GM12878 (cell line): ENCODE results near the gene ODAD4. TPM values are rescaled to one million over a fixed set of nuclear protein-coding genes. Genes with fewer than 3 reads are reported as not detected.

Experiments used
- ATAC-seq: fragments of 200-7000 bp; cut with Tn5 transposase; 3 replicates; pipeline ENCODE4 v1.9.1; 2020; ENCODE audit warnings: mild to moderate bottlenecking, moderate library complexity
- BruUV-seq: library from RNA; stranded (reverse); fragments of 400-500 nt; replicated peaks from 2 replicates; lab custom pipeline; 2021; lab: Mats Ljungman, UMichigan
- CTCF ChIA-PET: fragments of 300-600 bp; sonication (Branson Sonifier 250); formaldehyde crosslinking; extraction: SDS; loops from one replicate; lab custom pipeline; 2021; ENCODE audit warnings: inconsistent platforms; lab: Yijun Ruan, JAX
- POLR2A ChIA-PET: fragments of 350-600 bp; formaldehyde crosslinking; extraction: SDS; loops from one replicate; lab custom pipeline; 2021; ENCODE audit warnings: inconsistent platforms; lab: Charles Lee
- RAD21 ChIA-PET: fragments of 300-600 bp; sonication (Branson Sonifier 250); formaldehyde crosslinking; loops from one replicate; lab custom pipeline; 2023; ENCODE audit warnings: antibody characterized with exemption; ENCODE audit not compliant: unreplicated experiment; lab: Charles Lee
- SMC1A ChIA-PET: fragments of 300-600 bp; sonication (Branson Sonifier 250); formaldehyde crosslinking; loops from one replicate; lab custom pipeline; 2023; ENCODE audit not compliant: unreplicated experiment, uncharacterized antibody; lab: Charles Lee
- DNase-seq: peaks from one replicate; pipeline ENCODE4 v3.0.0-alpha.2; 2011; ENCODE audit warnings: low read depth, low spot score
- FAIRE-seq: peaks from 3 replicates; lab custom pipeline; 2011; peaks lifted over from hg19 to GRCh38; lab: Jason Lieb, UNC
- H2AFZ ChIP-seq: 2 replicates; pipeline ENCODE4 v1.6.0; 2011; ENCODE audit warnings: low read depth, low read length, control low read depth; ENCODE audit not compliant: control insufficient read depth
- H3K27ac ChIP-seq: 2 replicates; pipeline ENCODE4 v1.5.1; 2011; ENCODE audit warnings: control low read depth; ENCODE audit not compliant: control insufficient read depth, insufficient read depth
- H3K27me3 ChIP-seq, 2 experiments: replicated peaks in 1 of 2; 2 replicates each; pipeline versions ENCODE4 v1.6.0 to v1.6.1; 2011; ENCODE audit warnings: low read length in 1 of 2; ENCODE audit not compliant: control insufficient read depth in 2 of 2, insufficient read depth in 2 of 2
- H3K36me3 ChIP-seq, 2 experiments: 2 replicates each; pipeline ENCODE4 v1.5.1; 2011; ENCODE audit warnings: low read length in 1 of 2; ENCODE audit not compliant: control insufficient read depth in 2 of 2, insufficient read depth in 2 of 2
- H3K4me1 ChIP-seq: 2 replicates; pipeline ENCODE4 v1.6.1; 2011; ENCODE audit warnings: mild to moderate bottlenecking, low read length, moderate library complexity, mixed read lengths; ENCODE audit not compliant: control insufficient read depth, insufficient read depth
- H3K4me2 ChIP-seq: 2 replicates; pipeline ENCODE4 v1.6.0; 2011; ENCODE audit warnings: control low read depth; ENCODE audit not compliant: control insufficient read depth, insufficient read depth
- H3K4me3 ChIP-seq: fragments of 200-600 bp; sonication (generic); 2 replicates; pipeline ENCODE4 v1.5.1; 2016
- H3K79me2 ChIP-seq: 2 replicates; pipeline ENCODE4 v1.6.0; 2011; ENCODE audit warnings: low read length; ENCODE audit not compliant: control insufficient read depth, insufficient read depth
- H3K9ac ChIP-seq: 2 replicates; pipeline ENCODE4 v1.8.0; 2011; ENCODE audit warnings: low read length, control low read depth, mixed read lengths; ENCODE audit not compliant: control insufficient read depth, insufficient read depth
- H3K9me3 ChIP-seq: replicated peaks from 3 replicates; pipeline ENCODE4 v1.5.1; 2011; ENCODE audit warnings: mild to moderate bottlenecking, low read length; ENCODE audit not compliant: control insufficient read depth, insufficient read depth
- H4K20me1 ChIP-seq: 2 replicates; pipeline ENCODE4 v1.6.0; 2011; ENCODE audit not compliant: control insufficient read depth, insufficient read depth
- FOS ChIP-seq: IDR thresholded peaks from 3 replicates; pipeline ENCODE4 v1.6.1; 2011; ENCODE audit warnings: borderline replicate concordance; ENCODE audit not compliant: insufficient read length; ENCODE audit errors: extremely low read depth
- IKZF2 ChIP-seq, 2 experiments: fragments of 450-650 bp; IDR thresholded peaks; 2 replicates each; pipeline ENCODE4 v1.6.1; 2017; ENCODE audit warnings: mild to moderate bottlenecking in 2 of 2, moderate library complexity in 2 of 2
- MEF2A ChIP-seq: IDR thresholded peaks from 2 replicates; pipeline ENCODE4 v1.6.1; 2011; ENCODE audit warnings: low read depth, mild to moderate bottlenecking, low read length, moderate library complexity; ENCODE audit not compliant: insufficient read depth
- MEF2B ChIP-seq: fragments of 450-650 bp; IDR thresholded peaks from 2 replicates; pipeline ENCODE4 v1.6.1; 2018; ENCODE audit warnings: mild to moderate bottlenecking, moderate library complexity; ENCODE audit not compliant: partially characterized antibody, poor library complexity, severe bottlenecking
- NR2C2 ChIP-seq: IDR thresholded peaks from 2 replicates; pipeline ENCODE4 v1.6.1; 2011; ENCODE audit warnings: borderline replicate concordance, low read depth; ENCODE audit not compliant: control insufficient read depth, insufficient read length
- PKNOX1 ChIP-seq: fragments of 450-650 bp; IDR thresholded peaks from 2 replicates; pipeline ENCODE4 v1.6.1; 2016; ENCODE audit warnings: mild to moderate bottlenecking
- POLR2A ChIP-seq: IDR thresholded peaks from 2 replicates; pipeline ENCODE4 v1.6.1; 2011; ENCODE audit warnings: low read depth, mild to moderate bottlenecking, low read length
- SMC3 ChIP-seq: IDR thresholded peaks from 2 replicates; pipeline ENCODE4 v1.6.1; 2011; ENCODE audit warnings: low read length, improper control_type of control experiment, borderline replicate concordance
- SUPT20H ChIP-seq: IDR thresholded peaks from 2 replicates; pipeline ENCODE4 v1.6.1; 2011; ENCODE audit warnings: low read depth, mild to moderate bottlenecking, low read length, moderate library complexity, borderline replicate concordance; ENCODE audit not compliant: control insufficient read depth
- ZSCAN29 ChIP-seq: fragments of 450-650 bp; IDR thresholded peaks from 2 replicates; pipeline ENCODE4 v1.6.1; 2017; ENCODE audit warnings: mild to moderate bottlenecking, moderate library complexity
- WGBS: methylation state at CpG from one replicate; pipeline ENCODE4 v1.1.6; 2016; ENCODE audit warnings: low lambda C conversion rate; ENCODE audit not compliant: insufficient replicate concordance, insufficient coverage; ENCODE audit errors: missing lambda C conversion rate; 5-methylcytosine and 5-hydroxymethylcytosine counted together
- in situ Hi-C: fragments of 300-500 bp; cut with MboI; formaldehyde crosslinking; loops from 9 replicates; pipeline ENCODE4 v1.14.3; 2018; ENCODE audit warnings: mixed read lengths
- intact Hi-C: fragments of 100-400 bp; cut with micrococcal nuclease; formaldehyde crosslinking; loops from one replicate; pipeline ENCODE4 v1.14.2; 2022; ENCODE audit not compliant: unreplicated experiment
- polyA plus RNA-seq, 11 experiments: library from polyadenylated mRNA; depleted of rRNA in 4 of 11; unstranded in 6 of 11; stranded (reverse) in 5 of 11; fragments of >200 nt; fragmentation: Nextera tagmentation in 4 of 11; fragmentation: Illumina TruSeq in 1 of 11; extraction: Ambion mirVana in 4 of 11; extraction: Trizol in 1 of 11; gene quantifications; 1 replicate in 1 of 11; 2 replicates in 10 of 11; pipeline versions ENCODE4 v1.2.1 to v1.2.3, GENCODE V29; 2011 to 2016; ENCODE audit warnings: inconsistent platforms in 2 of 11, missing spikeins in 2 of 11, low read depth in 1 of 11
- total RNA-seq, 4 experiments: library from RNA; depleted of rRNA in 3 of 4; stranded (reverse); fragments of >200 nt in 3 of 4; fragmentation: Illumina TruSeq in 1 of 4; extraction: Trizol in 1 of 4; gene quantifications; 2 replicates each; pipeline versions ENCODE4 v1.2.1 to v1.2.3, GENCODE V29; 2013 to 2021

Gene ODAD4
- total and polyA plus RNA-seq, 10 of the 15 experiments (the other 5 are each of a cell fraction or from before 2014, with no cell fraction given) = 0.10 to 0.73 (median 0.35) TPM

GRCh38 chr17:41971721-41972523, 41.5 kb downstream of the ODAD4 start:
- BruUV-seq = no TSS peak
- CTCF ChIA-PET = interaction anchor here (1.4 to 3.2 kb wide), 4 partner anchors 9 to 53 kb away, joined by 5 to 13 read pairs (median 10); partner anchors contain the start of genes DNAJC7 and NKIRAS2

GRCh38 chr17:41972571-41973407, 42.4 kb downstream of the ODAD4 start:
- peak overlapping the region; percentile 53 for H3K4me2 ChIP-seq
- CTCF ChIA-PET = interaction anchor here (1.4 to 3.2 kb wide), 5 partner anchors 10 to 92 kb away, joined by 4 to 13 read pairs (median 8); partner anchors contain the start of genes DNAJC7 and NKIRAS2
- 0 out of 2 replicates have a peak, but pooled peaks have one; percentile 3 for TF ChIP-seq PKNOX1
- no peak for TF ChIP-seq FOS
- TF ChIP-seq IKZF2 (IDR thresholded peaks at IDR 0.05) = peak; percentile 33 to 55; a peak in 3 of 4 replicates
- TF ChIP-seq SMC3 = 0 out of 2 replicates have a peak, but pooled peaks have one; percentile 7
- TF ChIP-seq NR2C2 = no peak
- TF ChIP-seq MEF2B = peak; percentile 95
- TF ChIP-seq SUPT20H = no peak
- TF ChIP-seq ZSCAN29 = no peak

More at GRCh38 chr17:41971721-41972523, 41.5 kb downstream of the ODAD4 start:
- Histone ChIP-seq H3K9me3 (no peaks in the 10 kb centered on the region), H3K9ac (no peak overlapping the region), H3K27me3 (no peaks in the 10 kb centered on the region), H2AFZ (no peak overlapping the region), H3K27ac (no peak overlapping the region), H3K36me3 (peaks cover 30% of the 10 kb centered on the region in 2 experiments), H3K4me3 (no peak overlapping the region), H3K4me2 (peak overlapping the region; percentile 53; the same call in 1 of the 2 replicates), H3K79me2 (peaks cover 21% of the 10 kb centered on the region), H4K20me1 (no peaks in the 10 kb centered on the region), H3K4me1 (peaks cover 24% of the 10 kb centered on the region)
- ATAC-seq = no peak
- TF ChIP-seq POLR2A = peak; percentile 44; the same call in 1 of the 2 replicates
- TF ChIP-seq MEF2A = no peak
- ChIA-PET SMC1A (no interaction called here), POLR2A (interaction anchor here (1.7 kb wide), 1 partner anchor 46 kb away, joined by 9 read pairs; the partner anchor contains the start of gene DNAJC7), RAD21 (interaction anchor here (0.5 to 1.3 kb wide), 4 partner anchors 8 to 210 kb away, joined by 3 to 5 read pairs (median 4); partner anchors contain the start of genes DNAJC7 and KCNH4)
- DNase-seq = no peak
- WGBS = 90% methylated on average over 18 of the region's 18 CpGs
- no peak for FAIRE-seq
- in situ Hi-C loops (no loop called here), intact Hi-C loops (no loop called here)

More at GRCh38 chr17:41972571-41973407, 42.4 kb downstream of the ODAD4 start:
- peaks cover 24% of the 10 kb centered on the region for H3K4me1 ChIP-seq
- ATAC-seq (peak; percentile 86), FAIRE-seq (peak; percentile 64), DNase-seq (no peak)
- no peaks in the 10 kb centered on the region for H3K9me3 ChIP-seq
- no peak overlapping the region for H2AFZ ChIP-seq
- in situ Hi-C loops (no loop called here), intact Hi-C loops (no loop called here)
- H3K9ac ChIP-seq = no peak overlapping the region
- peaks cover 32 to 34% of the 10 kb centered on the region in 2 experiments for H3K36me3 ChIP-seq
- POLR2A ChIA-PET = interaction anchor here (0.6 to 1.7 kb wide), 2 partner anchors 45 to 301 kb away, joined by 4 to 9 read pairs; partner anchors contain the start of gene DNAJC7
- peaks cover 13% of the 10 kb centered on the region for H3K79me2 ChIP-seq
- WGBS = 11% methylated on average over 22 of the region's 22 CpGs
- no peak overlapping the region for H3K4me3 ChIP-seq
- no TSS peak for BruUV-seq
- no peaks in the 10 kb centered on the region for H4K20me1 ChIP-seq
- RAD21 ChIA-PET = interaction anchor here (0.8 to 1.3 kb wide), 4 partner anchors 9 to 209 kb away, joined by 3 to 5 read pairs (median 4); partner anchors contain the start of genes DNAJC7 and KCNH4
- SMC1A ChIA-PET = interaction anchor here (0.6 to 0.9 kb wide), 2 partner anchors 9 to 45 kb away, joined by 4 to 5 read pairs; partner anchors contain the start of gene DNAJC7
- no peaks in the 10 kb centered on the region for H3K27me3 ChIP-seq
- H3K27ac ChIP-seq = no peak overlapping the region
